Kidney epithelial cell (primary cell): ENCODE data around the gene NKX1-2. TPM values are rescaled to one million over a fixed set of nuclear protein-coding genes. Genes with fewer than 3 reads are reported as not detected.

Experiments used
- DNase-seq: peaks from one replicate; pipeline ENCODE4 v3.0.0-alpha.2; 2010; ENCODE audit warnings: low read depth
- H3K27me3 ChIP-seq: 2 replicates; pipeline ENCODE4 v1.6.0; 2011; ENCODE audit warnings: low read length; ENCODE audit not compliant: control insufficient read depth, insufficient read depth
- H3K36me3 ChIP-seq: 2 replicates; pipeline ENCODE4 v1.5.1; 2011; ENCODE audit warnings: low read length; ENCODE audit not compliant: control insufficient read depth, insufficient read depth
- H3K4me3 ChIP-seq: 2 replicates; pipeline ENCODE4 v1.5.1; 2011; ENCODE audit warnings: low read depth, mild to moderate bottlenecking, control low read depth, low read length
- total RNA-seq: library from RNA; depleted of rRNA; stranded (reverse); fragments of >200 nt; gene quantifications from 2 replicates; pipeline ENCODE4 v1.2.3, GENCODE V29; 2015
- TF ChIP-seq, protein P1 (sequence below): IDR thresholded peaks from 2 replicates; pipeline ENCODE4 v1.5.1; 2011; ENCODE audit warnings: mild to moderate bottlenecking, moderate library complexity, low read length, control low read depth, inconsistent platforms; ENCODE audit not compliant: insufficient read depth, poor library complexity, severe bottlenecking

NKX1-2 gene
- not detected in 2 replicates for total RNA-seq

- Histone ChIP-seq H3K27me3 (peaks cover 69% of the 10 kb centered on the region), H3K36me3 (no peaks in the 10 kb centered on the region), H3K4me3 (no peak within 1 kb of the TSS)
- TF ChIP-seq, protein P1, sequence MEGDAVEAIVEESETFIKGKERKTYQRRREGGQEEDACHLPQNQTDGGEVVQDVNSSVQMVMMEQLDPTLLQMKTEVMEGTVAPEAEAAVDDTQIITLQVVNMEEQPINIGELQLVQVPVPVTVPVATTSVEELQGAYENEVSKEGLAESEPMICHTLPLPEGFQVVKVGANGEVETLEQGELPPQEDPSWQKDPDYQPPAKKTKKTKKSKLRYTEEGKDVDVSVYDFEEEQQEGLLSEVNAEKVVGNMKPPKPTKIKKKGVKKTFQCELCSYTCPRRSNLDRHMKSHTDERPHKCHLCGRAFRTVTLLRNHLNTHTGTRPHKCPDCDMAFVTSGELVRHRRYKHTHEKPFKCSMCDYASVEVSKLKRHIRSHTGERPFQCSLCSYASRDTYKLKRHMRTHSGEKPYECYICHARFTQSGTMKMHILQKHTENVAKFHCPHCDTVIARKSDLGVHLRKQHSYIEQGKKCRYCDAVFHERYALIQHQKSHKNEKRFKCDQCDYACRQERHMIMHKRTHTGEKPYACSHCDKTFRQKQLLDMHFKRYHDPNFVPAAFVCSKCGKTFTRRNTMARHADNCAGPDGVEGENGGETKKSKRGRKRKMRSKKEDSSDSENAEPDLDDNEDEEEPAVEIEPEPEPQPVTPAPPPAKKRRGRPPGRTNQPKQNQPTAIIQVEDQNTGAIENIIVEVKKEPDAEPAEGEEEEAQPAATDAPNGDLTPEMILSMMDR, result no peak
- DNase-seq, result no peak
These were observed at the start of gene NKX1-2 for GRCh38 chr10:124450012-124450782. Gene NKX1-2, minus strand, starts transcription at chr10:124450035. Its CDS starts 92 bp downstream, at chr10:124449943.

- Histone ChIP-seq H3K36me3 (no peaks in the 10 kb centered on the region), H3K4me3 (no peak overlapping the region), H3K27me3 (peaks cover 3% of the 10 kb centered on the region)
- TF ChIP-seq, protein P1, result no peak
- peak; percentile 39 for DNase-seq
These were observed 48.2 kb upstream of the NKX1-2 start for GRCh38 chr10:124498056-124498455.

DNA sequence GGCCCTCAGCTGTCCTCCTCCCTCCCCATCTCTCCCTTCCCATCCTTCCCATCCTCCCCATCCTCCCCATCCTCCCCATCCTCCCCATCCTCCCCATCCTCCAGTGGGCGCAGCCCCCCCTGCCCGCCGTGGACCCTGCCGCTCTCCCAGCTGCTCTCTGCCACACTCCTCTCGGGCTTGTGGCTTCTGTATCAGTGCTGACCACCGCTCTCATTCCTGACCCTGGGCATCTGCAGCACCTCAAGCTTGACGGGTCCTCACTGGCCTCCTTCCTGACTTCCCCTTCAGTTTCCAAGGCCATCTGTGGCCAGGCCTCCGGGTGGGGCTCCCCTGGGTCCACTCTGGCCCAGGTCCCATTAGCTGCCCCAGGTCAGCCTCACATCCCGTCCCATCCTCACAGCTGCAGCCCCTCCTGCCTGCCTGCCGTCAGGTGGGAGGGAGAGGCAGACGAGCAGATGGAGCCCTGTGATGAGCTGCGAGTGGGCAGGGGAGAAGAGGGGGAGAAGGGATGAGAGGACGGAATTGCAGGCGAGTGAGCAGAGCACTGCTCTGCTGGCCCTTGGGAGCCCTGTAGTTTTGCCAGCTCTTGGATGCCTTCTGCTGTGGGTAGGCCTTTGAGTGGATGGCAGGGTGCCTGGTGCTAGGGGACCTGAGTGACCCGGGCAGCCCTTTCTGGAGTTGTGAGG is 47.5 kb upstream of the NKX1-2 start:
- no peak for DNase-seq

DNA sequence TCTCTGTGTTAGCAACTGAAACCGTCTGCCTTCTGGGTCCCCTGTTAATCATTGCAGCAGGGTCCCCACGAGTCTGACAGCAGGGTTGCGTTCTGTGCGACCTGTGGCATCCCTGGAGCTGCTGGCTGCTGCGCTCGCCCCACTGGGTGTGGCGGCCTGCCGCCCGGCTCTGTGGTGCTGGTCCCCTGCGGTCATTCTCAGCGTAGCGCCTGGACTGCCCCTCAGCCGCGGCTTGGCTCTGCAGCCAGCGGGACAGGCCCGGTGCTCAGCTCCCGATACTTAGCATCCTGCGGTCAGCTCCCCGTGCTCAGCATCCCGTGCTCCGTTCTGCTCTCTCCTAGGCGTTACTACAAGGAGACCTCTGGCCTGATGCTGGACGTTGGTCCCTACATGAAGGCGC is 46.8 kb upstream of the NKX1-2 start:
- TF ChIP-seq, protein P1, result no peak
- no peak overlapping the region for H3K4me3 ChIP-seq
- no peaks in the 10 kb centered on the region for H3K36me3 ChIP-seq
- H3K27me3 ChIP-seq, result peaks cover 3% of the 10 kb centered on the region
- DNase-seq, result no peak

More for the DNA sequence above, 47.5 kb upstream of the NKX1-2 start:
- Histone ChIP-seq H3K4me3 (no peak overlapping the region), H3K27me3 (peaks cover 3% of the 10 kb centered on the region), H3K36me3 (no peaks in the 10 kb centered on the region)
- TF ChIP-seq, protein P1, result no peak

GRCh38 chr10:124496150-124496549 is 46.3 kb upstream of the NKX1-2 start:
- TF ChIP-seq, protein P1, result no peak
- no peak for DNase-seq
- H3K36me3 ChIP-seq, result no peaks in the 10 kb centered on the region
- peaks cover 3% of the 10 kb centered on the region for H3K27me3 ChIP-seq
- no peak overlapping the region for H3K4me3 ChIP-seq
